CD4-positive, CD25-positive, alpha-beta regulatory T cell (primary cell): Measurements from ENCODE around the gene SAT2. TPM values are rescaled to one million over a fixed set of nuclear protein-coding genes. Genes with fewer than 3 reads are reported as not detected.
"Not testable (repeated sequence)": the region's sequence is repeated elsewhere in the genome, so short reads cannot be mapped to it uniquely, and the experiment has no call there.

Source experiments
- ATAC-seq, 2 donors: fragments of 150-1000 bp; cut with Tn5 transposase; one replicate each; pipeline ENCODE4 v1.10.0; 2021; ENCODE audit warnings: low read depth in 2 of 2, moderate number of reproducible peaks in 2 of 2, moderate library complexity in 1 of 2
- DNase-seq, 3 donors: peaks; one replicate each; pipeline versions ENCODE4 v3.0.0 to v3.0.0-alpha.2; 2012 to 2022; ENCODE audit warnings: mixed read lengths in 1 of 3
- H3K27ac ChIP-seq: one replicate; pipeline ENCODE4 v1.7.0; 2013; ENCODE audit warnings: mild to moderate bottlenecking, low read length; ENCODE audit not compliant: insufficient read depth, poor library complexity, severe bottlenecking
- H3K27me3 ChIP-seq: one replicate; pipeline ENCODE4 v1.7.0; 2013; ENCODE audit warnings: low read length; ENCODE audit not compliant: control insufficient read depth, insufficient read depth
- H3K36me3 ChIP-seq: one replicate; pipeline ENCODE4 v1.7.0; 2013; ENCODE audit warnings: mild to moderate bottlenecking, low read length, moderate library complexity; ENCODE audit not compliant: control insufficient read depth, insufficient read depth
- H3K4me1 ChIP-seq: 2 replicates; pipeline ENCODE4 v1.7.0; 2013; ENCODE audit warnings: mild to moderate bottlenecking, low read length; ENCODE audit not compliant: insufficient read depth, control insufficient read depth, poor library complexity, severe bottlenecking
- H3K4me3 ChIP-seq: one replicate; pipeline ENCODE4 v1.7.0; 2013; ENCODE audit warnings: low read depth, mild to moderate bottlenecking, low read length, moderate library complexity
- H3K9me3 ChIP-seq, 2 experiments: 1 replicate in 1 of 2; 2 replicates in 1 of 2; pipeline ENCODE4 v1.7.0; 2013; ENCODE audit warnings: low read length in 2 of 2, mild to moderate bottlenecking in 1 of 2, moderate library complexity in 1 of 2; ENCODE audit not compliant: control insufficient read depth in 2 of 2
- H3K27ac Mint-ChIP-seq, 3 donors: one replicate each; pipeline ENCODE4 v1.8.0; 2020 to 2022; ENCODE audit warnings: mild to moderate bottlenecking in 3 of 3, mixed read lengths in 3 of 3, moderate library complexity in 2 of 3
- H3K27me3 Mint-ChIP-seq: one replicate; pipeline ENCODE4 v1.8.0; 2022; ENCODE audit warnings: mild to moderate bottlenecking, mixed read lengths
- H3K36me3 Mint-ChIP-seq: one replicate; pipeline ENCODE4 v1.8.0; 2020; ENCODE audit warnings: mixed read lengths
- H3K4me1 Mint-ChIP-seq, 4 donors: one replicate each; pipeline ENCODE4 v1.8.0; 2020 to 2022; ENCODE audit warnings: mixed read lengths in 4 of 4, mild to moderate bottlenecking in 1 of 4
- H3K4me3 Mint-ChIP-seq, 4 donors: one replicate each; pipeline ENCODE4 v1.8.0; 2020 to 2022; ENCODE audit warnings: mild to moderate bottlenecking in 4 of 4, mixed read lengths in 4 of 4, moderate library complexity in 3 of 4
- H3K9me3 Mint-ChIP-seq, 7 donors: one replicate each; pipeline ENCODE4 v1.8.0; 2020 to 2022; ENCODE audit warnings: mixed read lengths in 7 of 7, mild to moderate bottlenecking in 3 of 7, moderate library complexity in 2 of 7
- polyA plus RNA-seq, 4 donors: library from polyadenylated mRNA; unstranded; fragments of 300-500 nt; fragmentation: Illumina TruSeq; gene quantifications; one replicate each; pipeline ENCODE4 v1.2.3, GENCODE V29; 2021
- total RNA-seq: library from RNA; stranded (reverse); gene quantifications from one replicate; pipeline ENCODE4 v1.2.3, GENCODE V29; 2022

The SAT2 gene
- total and polyA plus RNA-seq, 5 donors from 2014 or later = 26.7 to 36.9 (median 32.6) TPM

DNA sequence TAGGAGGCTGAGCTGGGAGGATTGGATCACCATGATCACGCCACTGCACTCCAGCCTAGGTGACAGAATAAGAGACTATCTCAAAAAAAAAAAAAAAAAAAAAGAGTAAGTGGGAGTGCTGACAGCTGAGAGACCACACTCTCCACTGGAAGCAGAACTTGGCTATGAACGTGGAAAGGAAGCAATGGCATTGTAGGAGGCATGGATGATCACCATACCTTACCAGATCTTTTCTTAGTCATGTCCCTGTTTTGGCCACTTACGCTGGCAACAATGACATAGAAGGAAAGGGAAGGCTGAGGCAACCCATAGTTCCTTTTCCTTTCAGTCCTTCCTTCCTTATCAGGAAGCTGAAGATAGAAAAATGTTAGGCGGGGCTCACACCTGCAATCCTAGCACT lies 19.4 kb upstream of the SAT2 start:
- Histone ChIP-seq H3K36me3 (no peaks in the 10 kb centered on the region), H3K27ac (no peak overlapping the region), H3K9me3 (no peaks in the 10 kb centered on the region), H3K4me3 (no peak overlapping the region), H3K27me3 (peaks cover 8% of the 10 kb centered on the region), H3K4me1 (peaks cover 21% of the 10 kb centered on the region)
- Mint-ChIP-seq H3K4me3 (no peak overlapping the region), H3K36me3 (no peaks in the 10 kb centered on the region), H3K27me3 (peaks cover 35% of the 10 kb centered on the region), H3K4me1 (peaks cover 8 to 21% (median 9%) of the 10 kb centered on the region in 4 donors), H3K27ac (no peak overlapping the region), H3K9me3 (peaks cover 0 to 2% (median 0%) of the 10 kb centered on the region in 7 donors)
- no peak for ATAC-seq
- DNase-seq = no peak

- H3K36me3 Mint-ChIP-seq = no peaks in the 10 kb centered on the region
- no peak for ATAC-seq
- Histone ChIP-seq H3K9me3 (no peaks in the 10 kb centered on the region), H3K36me3 (no peaks in the 10 kb centered on the region), H3K4me3 (no peak overlapping the region), H3K4me1 (peaks cover 17% of the 10 kb centered on the region), H3K27ac (no peak overlapping the region), H3K27me3 (peaks cover 8% of the 10 kb centered on the region)
- H3K9me3 Mint-ChIP-seq = peaks cover 0 to 2% (median 0%) of the 10 kb centered on the region in 7 donors
- no peak overlapping the region for H3K27ac Mint-ChIP-seq
- H3K27me3 Mint-ChIP-seq = peaks cover 32% of the 10 kb centered on the region
- H3K4me1 Mint-ChIP-seq = peaks cover 8 to 22% (median 12%) of the 10 kb centered on the region in 4 donors
- H3K4me3 Mint-ChIP-seq = peak overlapping the region in 1 of 4 donors; percentile 63
- DNase-seq = no peak
Measured at GRCh38 chr17:7646457-7646856, 18.8 kb upstream of the SAT2 start.

GRCh38 chr17:7644775-7645174 lies 17.2 kb upstream of the SAT2 start:
- Mint-ChIP-seq H3K9me3 (peaks cover 0 to 2% (median 0%) of the 10 kb centered on the region in 7 donors), H3K36me3 (no peaks in the 10 kb centered on the region), H3K4me3 (no peak overlapping the region), H3K4me1 (peaks cover under 1 to 7% (median 5%) of the 10 kb centered on the region in 4 donors), H3K27ac (no peak overlapping the region), H3K27me3 (peaks cover 15% of the 10 kb centered on the region)
- H3K4me1 ChIP-seq = no peaks in the 10 kb centered on the region
- ATAC-seq (no peak), DNase-seq (peak in 1 of 3 donors; percentile 39)
- no peaks in the 10 kb centered on the region for H3K9me3 ChIP-seq
- H3K27me3 ChIP-seq = no peaks in the 10 kb centered on the region
- H3K36me3 ChIP-seq = no peaks in the 10 kb centered on the region
- H3K4me3 ChIP-seq = no peak overlapping the region
- no peak overlapping the region for H3K27ac ChIP-seq

GRCh38 chr17:7641635-7642034 lies 14.0 kb upstream of the SAT2 start:
- Mint-ChIP-seq H3K27ac (peak overlapping the region in 1 of 3 donors; percentile 53), H3K4me3 (peak overlapping the region in 3 of 4 donors; percentile 39 to 75 (median 73))
- H3K36me3 ChIP-seq, H3K27me3 Mint-ChIP-seq, H3K27me3 ChIP-seq, H3K9me3 Mint-ChIP-seq, H3K36me3 Mint-ChIP-seq, H3K9me3 ChIP-seq, H3K4me3 ChIP-seq, ATAC-seq, H3K4me1 Mint-ChIP-seq, H3K27ac ChIP-seq, H3K4me1 ChIP-seq: not testable (repeated sequence)
- peak in 1 of 3 donors; percentile 24 for DNase-seq

- Mint-ChIP-seq H3K4me3 (no peak overlapping the region), H3K4me1 (peaks cover 0 to 6% (median 5%) of the 10 kb centered on the region in 4 donors), H3K27ac (no peak overlapping the region), H3K27me3 (peaks cover 9% of the 10 kb centered on the region), H3K36me3 (no peaks in the 10 kb centered on the region), H3K9me3 (no peaks in the 10 kb centered on the region)
- Histone ChIP-seq H3K27me3 (no peaks in the 10 kb centered on the region), H3K4me1 (no peaks in the 10 kb centered on the region), H3K4me3 (no peak overlapping the region), H3K27ac (no peak overlapping the region), H3K9me3 (no peaks in the 10 kb centered on the region), H3K36me3 (no peaks in the 10 kb centered on the region)
- no peak for ATAC-seq
- DNase-seq = no peak
Measured at GRCh38 chr17:7640783-7641182, 13.2 kb upstream of the SAT2 start.

GRCh38 chr17:7636163-7636562 lies 8.5 kb upstream of the SAT2 start:
- Histone ChIP-seq H3K9me3 (no peaks in the 10 kb centered on the region), H3K27me3 (no peaks in the 10 kb centered on the region), H3K36me3 (no peaks in the 10 kb centered on the region), H3K4me3 (no peak overlapping the region), H3K27ac (no peak overlapping the region), H3K4me1 (no peaks in the 10 kb centered on the region)
- Mint-ChIP-seq H3K27me3 (peaks cover 14% of the 10 kb centered on the region), H3K9me3 (no peaks in the 10 kb centered on the region), H3K4me1 (peaks cover 0 to 2% (median 0%) of the 10 kb centered on the region in 4 donors), H3K27ac (peak overlapping the region in 1 of 3 donors; percentile 36), H3K4me3 (no peak overlapping the region), H3K36me3 (no peaks in the 10 kb centered on the region)
- ATAC-seq (no peak), DNase-seq (no peak)

DNA sequence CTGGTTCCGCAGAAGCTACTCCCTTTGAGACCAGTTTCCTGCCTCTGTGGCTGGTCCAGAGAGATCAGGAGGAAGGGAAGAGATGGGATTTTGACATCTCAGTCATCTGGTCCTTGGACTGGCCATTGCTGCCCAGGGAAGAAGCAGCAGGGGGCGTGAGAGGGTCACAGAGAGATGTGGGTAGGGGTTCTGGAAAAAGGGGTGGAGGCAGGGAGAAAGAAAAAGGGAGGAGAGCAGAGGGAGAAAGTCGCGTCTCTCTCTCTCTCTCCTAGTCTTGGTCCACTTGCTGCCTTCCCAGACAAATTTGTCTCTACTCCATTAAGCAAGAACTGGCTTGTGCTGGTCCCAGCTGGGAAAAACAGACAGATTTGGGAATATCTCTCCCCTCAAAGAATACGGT lies 6.8 kb upstream of the SAT2 start:
- no peak overlapping the region for H3K4me3 Mint-ChIP-seq
- peaks cover 14% of the 10 kb centered on the region for H3K27me3 Mint-ChIP-seq

DNA sequence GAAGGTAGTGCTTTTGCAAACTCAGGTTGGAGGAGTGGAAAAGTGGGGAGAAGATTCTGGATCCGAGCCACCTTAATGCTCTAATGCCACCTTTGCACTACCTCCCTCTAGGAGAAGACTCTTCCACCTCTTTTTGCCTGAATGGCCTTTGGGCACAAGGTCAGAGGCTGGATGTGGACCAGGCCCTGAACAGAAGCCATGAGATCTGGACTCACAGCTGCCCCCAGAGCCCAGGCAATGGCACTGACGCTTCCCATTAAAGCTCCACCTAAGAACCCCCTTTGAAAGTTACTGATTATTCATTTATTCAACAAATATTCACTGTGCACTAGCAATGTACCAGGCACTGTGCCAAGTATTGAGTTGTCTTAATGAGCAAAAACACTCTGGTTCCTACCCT lies 5.5 kb upstream of the SAT2 start:
- no peaks in the 10 kb centered on the region for H3K9me3 Mint-ChIP-seq
- no peaks in the 10 kb centered on the region for H3K36me3 ChIP-seq
- no peak overlapping the region for H3K27ac ChIP-seq
- H3K27ac Mint-ChIP-seq = peak overlapping the region in 1 of 3 donors; percentile 55
- no peak overlapping the region for H3K4me3 ChIP-seq
- no peak overlapping the region for H3K4me3 Mint-ChIP-seq
- peaks cover under 1% of the 10 kb centered on the region for H3K4me1 ChIP-seq
- H3K27me3 Mint-ChIP-seq = peaks cover 14% of the 10 kb centered on the region
- H3K36me3 Mint-ChIP-seq = no peaks in the 10 kb centered on the region
- ATAC-seq = no peak
- no peaks in the 10 kb centered on the region for H3K9me3 ChIP-seq
- H3K27me3 ChIP-seq = no peaks in the 10 kb centered on the region
- H3K4me1 Mint-ChIP-seq = peaks cover 0 to 4% (median under 1%) of the 10 kb centered on the region in 4 donors
- no peak for DNase-seq

More for the DNA sequence above, 6.8 kb upstream of the SAT2 start:
- DNase-seq = no peak
- Histone ChIP-seq H3K4me3 (no peak overlapping the region), H3K4me1 (no peaks in the 10 kb centered on the region), H3K9me3 (no peaks in the 10 kb centered on the region), H3K27ac (no peak overlapping the region), H3K27me3 (no peaks in the 10 kb centered on the region), H3K36me3 (no peaks in the 10 kb centered on the region)
- no peak for ATAC-seq
- H3K9me3 Mint-ChIP-seq = no peaks in the 10 kb centered on the region
- no peaks in the 10 kb centered on the region for H3K36me3 Mint-ChIP-seq
- H3K4me1 Mint-ChIP-seq = peaks cover 0 to 4% (median 0%) of the 10 kb centered on the region in 4 donors
- H3K27ac Mint-ChIP-seq = no peak overlapping the region
